Fibroblast of lung (primary cell): Measurements from ENCODE around the gene MGAT4C. TPM values are rescaled to one million over a fixed set of nuclear protein-coding genes. Genes with fewer than 3 reads are reported as not detected.

Experiments used
- DNase-seq, 2 donors: peaks; one replicate each; pipeline versions ENCODE4 v3.0.0 to v3.0.0-alpha.2; 2010; ENCODE audit warnings: low read depth in 2 of 2
- H2AFZ ChIP-seq: 2 replicates; pipeline ENCODE4 v1.5.1; 2012; ENCODE audit warnings: low read length, control low read depth, inconsistent platforms
- H3K27ac ChIP-seq: 2 replicates; pipeline ENCODE4 v1.5.1; 2011; ENCODE audit warnings: low read length, control low read depth; ENCODE audit not compliant: insufficient read depth
- H3K27me3 ChIP-seq: 2 replicates; pipeline ENCODE4 v1.5.1; 2011; ENCODE audit warnings: mild to moderate bottlenecking, low read length; ENCODE audit not compliant: control insufficient read depth, insufficient read depth
- H3K36me3 ChIP-seq: 2 replicates; pipeline ENCODE4 v1.5.1; 2011; ENCODE audit warnings: low read length; ENCODE audit not compliant: control insufficient read depth, insufficient read depth
- H3K4me1 ChIP-seq: 2 replicates; pipeline ENCODE4 v1.5.1; 2011; ENCODE audit warnings: low read length; ENCODE audit not compliant: control insufficient read depth, insufficient read depth; ENCODE audit errors: extremely low read depth
- H3K4me2 ChIP-seq: 2 replicates; pipeline ENCODE4 v1.5.1; 2011; ENCODE audit warnings: low read length, control low read depth; ENCODE audit not compliant: insufficient read depth; ENCODE audit errors: extremely low read depth
- H3K4me3 ChIP-seq, 4 experiments: fragments of 200-600 bp in 1 of 4; sonication (generic) in 1 of 4; replicated peaks in 1 of 4; 2 replicates each; pipeline ENCODE4 v1.5.1; 2011 to 2016; ENCODE audit warnings: low read length in 4 of 4, low read depth in 3 of 4, mild to moderate bottlenecking in 3 of 4, control low read depth in 2 of 4, inconsistent platforms in 1 of 4, mixed read lengths in 1 of 4; ENCODE audit not compliant: insufficient read depth in 1 of 4; ENCODE audit errors: control extremely low read depth in 1 of 4
- H3K79me2 ChIP-seq: 2 replicates; pipeline ENCODE4 v1.5.1; 2012; ENCODE audit warnings: mild to moderate bottlenecking, low read length, inconsistent platforms; ENCODE audit not compliant: control insufficient read depth, insufficient read depth
- H3K9ac ChIP-seq: 2 replicates; pipeline ENCODE4 v1.5.1; 2011; ENCODE audit warnings: mild to moderate bottlenecking, low read length, control low read depth; ENCODE audit not compliant: insufficient read depth
- H3K9me3 ChIP-seq: 2 replicates; pipeline ENCODE4 v1.5.1; 2012; ENCODE audit warnings: low read depth, low read length; ENCODE audit not compliant: control insufficient read depth, insufficient read depth
- H4K20me1 ChIP-seq: 2 replicates; pipeline ENCODE4 v1.5.1; 2011; ENCODE audit warnings: low read length; ENCODE audit not compliant: control insufficient read depth, insufficient read depth; ENCODE audit errors: extremely low read depth
- CTCF ChIP-seq, 2 donors: IDR thresholded peaks in 1 of 2; conservative IDR thresholded peaks in 1 of 2; 1 replicate in 1 of 2; 2 replicates in 1 of 2; pipeline ENCODE4 v1.5.1; 2011 to 2012; ENCODE audit warnings: low read length in 2 of 2, control low read depth in 1 of 2, inconsistent platforms in 1 of 2, low read depth in 1 of 2, mild to moderate bottlenecking in 1 of 2
- EZH2 ChIP-seq: IDR thresholded peaks from 2 replicates; pipeline ENCODE4 v1.5.1; 2012; ENCODE audit warnings: low read length, control low read depth, mild to moderate bottlenecking; ENCODE audit errors: missing control alignments
- polyA plus RNA-seq, 2 donors: library from polyadenylated mRNA; depleted of rRNA in 1 of 2; stranded (reverse) in 1 of 2; unstranded in 1 of 2; fragments of >200 nt; gene quantifications; 2 replicates each; pipeline ENCODE4 v1.2.1, GENCODE V29; 2011 to 2012; ENCODE audit warnings: missing spikeins in 1 of 2
- total RNA-seq: library from RNA; depleted of rRNA; stranded (reverse); fragments of >200 nt; gene quantifications from 2 replicates; pipeline ENCODE4 v1.2.1, GENCODE V29; 2014

MGAT4C gene
- total and polyA plus RNA-seq, 2 donors (not counting 1 experiment from before 2014, with no cell fraction given), result not detected

GRCh38 chr12:86193931-86194330, 62.3 kb downstream of the MGAT4C start:
- Histone ChIP-seq H3K27me3 (no peaks in the 10 kb centered on the region), H4K20me1 (no peaks in the 10 kb centered on the region), H3K4me2 (no peak overlapping the region), H3K27ac (no peak overlapping the region), H3K4me3 (no peak overlapping the region), H3K36me3 (no peaks in the 10 kb centered on the region), H3K9me3 (no peaks in the 10 kb centered on the region), H2AFZ (no peak overlapping the region), H3K79me2 (no peaks in the 10 kb centered on the region), H3K9ac (no peak overlapping the region), H3K4me1 (no peaks in the 10 kb centered on the region)
- peak; percentile 33 to 44 for DNase-seq
- TF ChIP-seq CTCF (conservative IDR thresholded peaks at IDR 0.05 in 1 of 2, IDR thresholded peaks at IDR 0.05 in 1 of 2; ENCODE audit: low read depth in 1 of 2, low read length in 2 of 2) (no peak), EZH2 (no peak)

- Histone ChIP-seq H3K4me3 (no peak overlapping the region), H3K36me3 (no peaks in the 10 kb centered on the region), H3K4me1 (no peaks in the 10 kb centered on the region), H4K20me1 (no peaks in the 10 kb centered on the region), H3K27ac (no peak overlapping the region), H3K9ac (no peak overlapping the region), H3K27me3 (no peaks in the 10 kb centered on the region), H3K9me3 (no peaks in the 10 kb centered on the region), H2AFZ (no peak overlapping the region), H3K4me2 (no peak overlapping the region), H3K79me2 (no peaks in the 10 kb centered on the region)
- no peak for TF ChIP-seq CTCF (conservative IDR thresholded peaks at IDR 0.05 in 1 of 2, IDR thresholded peaks at IDR 0.05 in 1 of 2; ENCODE audit: low read depth in 1 of 2, low read length in 2 of 2)
- no peak for DNase-seq
These were observed 68.0 kb downstream of the MGAT4C start for GRCh38 chr12:86188226-86188625.

- no peak overlapping the region for H3K9ac ChIP-seq
- H3K9me3 ChIP-seq, result no peaks in the 10 kb centered on the region
- no peak overlapping the region for H2AFZ ChIP-seq
- H3K27ac ChIP-seq, result no peak overlapping the region
- no peaks in the 10 kb centered on the region for H3K79me2 ChIP-seq
- no peaks in the 10 kb centered on the region for H3K27me3 ChIP-seq
- TF ChIP-seq EZH2, result no peak
- peak in 1 of 2 donors; percentile 8 for TF ChIP-seq CTCF (conservative IDR thresholded peaks at IDR 0.05 in 1 of 2, IDR thresholded peaks at IDR 0.05 in 1 of 2; ENCODE audit: low read depth in 1 of 2, low read length in 2 of 2)
- H4K20me1 ChIP-seq, result no peaks in the 10 kb centered on the region
- H3K4me2 ChIP-seq, result no peak overlapping the region
- peak in 1 of 2 donors; percentile 3 for DNase-seq
- no peaks in the 10 kb centered on the region for H3K36me3 ChIP-seq
- H3K4me3 ChIP-seq, result no peak overlapping the region
- no peaks in the 10 kb centered on the region for H3K4me1 ChIP-seq
These were observed 69.7 kb downstream of the MGAT4C start for GRCh38 chr12:86186449-86186848.
